T follicular helper cell (primary cell): ENCODE data around the gene COL15A1.

Experiments used
- DNase-seq: peaks from one replicate; pipeline ENCODE4 v3.0.0-alpha.2; 2020; ENCODE audit warnings: low read depth

COL15A1 gene

DNA sequence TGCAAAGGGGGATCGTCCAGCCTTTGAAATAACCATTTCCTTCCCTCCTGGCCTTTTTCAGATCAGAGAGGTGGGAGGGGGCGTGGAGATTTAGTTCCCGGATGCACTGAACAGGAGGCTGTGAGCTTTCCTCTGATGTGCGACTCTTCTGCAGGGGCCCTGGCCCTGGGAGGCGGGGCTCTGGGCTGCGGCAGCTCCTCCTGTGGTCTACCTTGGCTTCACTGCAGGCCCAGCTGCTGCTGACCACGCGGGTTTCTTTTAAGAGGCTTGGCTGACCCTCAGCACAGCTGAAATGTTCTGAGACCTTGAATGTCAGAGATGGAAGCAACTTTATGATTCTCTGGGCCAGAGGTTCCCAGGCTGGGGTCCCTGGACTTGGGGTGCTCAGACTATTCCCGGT, 27.0 kb upstream of the COL15A1 start:
- no peak for DNase-seq

- no peak for DNase-seq
These were observed 25.8 kb upstream of the COL15A1 start for GRCh38 chr9:98917746-98918487.

DNA sequence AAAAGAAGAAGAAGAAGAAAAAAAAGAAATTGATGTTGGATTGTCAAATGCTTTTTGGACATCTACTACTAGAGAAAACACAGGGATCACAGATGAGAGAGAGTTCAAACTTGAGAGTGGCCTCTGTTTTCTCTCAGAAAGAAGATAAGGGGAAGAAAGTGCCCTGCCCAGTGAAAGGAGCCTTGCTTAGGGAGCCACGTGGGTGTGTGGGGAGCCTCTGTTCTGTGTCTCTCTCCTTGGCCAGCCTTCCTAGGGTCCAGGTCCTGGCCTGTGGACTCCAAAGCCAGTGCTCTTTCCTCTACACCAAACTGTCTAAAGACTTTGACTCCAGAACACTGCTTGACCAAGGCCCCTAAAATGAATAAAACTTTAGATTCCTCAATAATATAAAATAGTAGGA, 22.0 kb upstream of the COL15A1 start:
- DNase-seq, result no peak

- DNase-seq, result no peak
These were observed 20.8 kb upstream of the COL15A1 start for GRCh38 chr9:98922721-98923435.

DNA sequence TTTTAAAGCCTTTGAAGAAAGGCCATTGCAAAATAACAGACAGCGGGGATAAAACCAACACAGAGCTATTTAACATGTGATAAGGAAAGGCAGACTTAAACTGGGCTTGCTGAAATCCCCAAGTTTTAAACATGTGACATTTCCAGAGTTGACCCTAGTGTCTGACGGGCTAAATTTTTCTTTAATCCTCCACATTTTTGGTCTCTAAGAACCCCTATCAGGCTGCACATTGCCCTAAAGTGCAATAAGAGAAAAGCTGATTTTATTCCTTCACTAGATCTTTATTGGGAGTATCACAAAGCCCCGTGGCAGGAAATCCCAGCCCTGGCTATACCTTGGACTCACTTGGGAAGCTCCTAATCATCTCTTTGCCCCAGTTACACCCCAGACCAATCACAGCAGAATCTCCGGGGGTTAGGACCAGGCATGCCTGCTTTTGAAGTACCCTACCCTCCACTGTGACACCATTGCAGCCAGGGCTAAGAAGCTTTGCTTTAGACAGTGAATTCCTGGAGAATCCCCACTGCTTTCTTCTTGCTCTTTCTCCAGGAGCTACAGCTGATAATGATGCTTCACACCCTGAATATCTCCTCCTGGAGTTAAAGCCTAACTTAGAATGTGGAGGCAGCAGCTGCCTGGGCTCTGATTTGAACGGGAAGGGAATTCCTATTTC, 20.1 kb upstream of the COL15A1 start:
- DNase-seq, result no peak

GRCh38 chr9:98924946-98925820, 18.5 kb upstream of the COL15A1 start:
- no peak for DNase-seq

GRCh38 chr9:98925956-98926355, 17.8 kb upstream of the COL15A1 start:
- DNase-seq, result no peak

GRCh38 chr9:98927724-98928123, 16.0 kb upstream of the COL15A1 start:
- no peak for DNase-seq

DNA sequence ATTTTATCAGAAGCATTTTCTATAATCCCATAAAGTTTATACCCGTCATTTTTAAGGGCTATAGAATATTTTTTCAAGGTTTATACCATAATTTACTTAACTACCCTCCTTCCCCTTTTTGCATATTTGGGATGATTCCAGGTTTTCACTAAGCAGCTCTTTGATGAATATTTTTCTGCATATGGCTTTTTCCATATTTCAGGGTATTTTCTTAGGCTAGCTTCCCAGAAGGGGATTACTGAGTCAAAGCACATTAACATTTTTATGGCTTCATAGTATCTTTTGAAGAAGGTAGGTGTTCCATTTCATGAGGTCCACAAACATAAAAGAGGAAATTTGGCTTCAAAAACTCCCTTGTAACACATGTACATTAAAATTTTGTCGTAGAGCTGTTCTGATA, 14.6 kb upstream of the COL15A1 start:
- DNase-seq, result no peak

- DNase-seq, result no peak
These were observed 13.8 kb upstream of the COL15A1 start for GRCh38 chr9:98929895-98930341.

DNA sequence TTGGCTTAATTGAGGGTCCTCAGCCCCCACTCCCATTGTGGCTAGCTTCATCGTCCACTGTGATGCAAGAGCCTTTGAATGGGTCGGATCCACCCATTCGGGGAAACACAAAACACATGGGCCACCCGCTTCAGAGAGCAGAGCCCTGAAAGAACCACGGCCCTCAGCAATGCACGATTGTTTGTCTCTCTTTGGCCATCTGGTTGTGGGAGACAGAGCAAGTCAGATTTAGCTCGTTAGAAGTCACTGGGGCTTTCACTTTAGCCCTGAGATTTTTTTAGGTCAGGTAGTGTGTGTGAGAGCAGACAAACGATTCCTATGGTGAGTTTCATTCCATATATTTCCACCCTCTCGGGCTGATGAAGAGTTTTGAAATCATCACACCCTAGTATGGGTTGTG, 12.9 kb upstream of the COL15A1 start:
- no peak for DNase-seq

DNA sequence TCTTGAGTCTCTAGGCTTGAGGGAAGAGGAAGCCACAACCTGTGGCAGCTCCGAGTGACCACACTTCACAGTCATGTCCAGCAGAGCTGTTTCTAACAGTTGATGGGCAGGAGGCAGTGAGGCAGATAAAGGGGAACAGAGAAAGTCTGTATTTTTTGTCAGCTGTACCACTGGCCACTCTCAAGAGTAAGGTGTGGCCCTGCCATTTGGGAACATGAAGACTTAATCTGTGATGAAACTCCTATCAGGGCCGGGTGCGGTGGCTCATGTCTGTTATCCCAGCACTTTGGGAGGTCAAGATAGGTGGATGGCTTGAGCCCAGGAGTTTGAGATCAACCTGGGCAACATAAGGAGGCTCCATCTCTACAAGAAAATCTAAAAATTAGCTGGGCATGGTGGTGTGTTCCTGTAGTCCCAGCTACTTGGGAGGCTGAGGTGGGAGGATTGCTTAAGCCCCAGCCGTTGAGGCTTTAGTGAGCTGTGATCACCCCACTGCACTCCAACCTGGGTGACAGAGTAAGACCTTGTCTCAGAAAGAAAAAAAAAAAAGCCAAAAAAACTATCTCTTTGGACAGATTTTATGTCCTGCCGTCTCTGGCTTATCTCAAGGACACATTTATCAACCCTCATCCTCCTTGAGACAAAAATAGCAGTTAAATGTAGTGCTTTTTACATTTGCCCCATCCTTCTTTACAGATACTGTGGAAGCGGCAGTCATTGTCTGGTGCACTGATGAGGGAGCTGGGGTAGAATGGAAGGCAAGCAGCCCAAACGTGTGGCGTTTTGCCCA, 11.9 kb upstream of the COL15A1 start:
- DNase-seq, result no peak

GRCh38 chr9:98933185-98933584, 10.5 kb upstream of the COL15A1 start:
- DNase-seq, result no peak

DNA sequence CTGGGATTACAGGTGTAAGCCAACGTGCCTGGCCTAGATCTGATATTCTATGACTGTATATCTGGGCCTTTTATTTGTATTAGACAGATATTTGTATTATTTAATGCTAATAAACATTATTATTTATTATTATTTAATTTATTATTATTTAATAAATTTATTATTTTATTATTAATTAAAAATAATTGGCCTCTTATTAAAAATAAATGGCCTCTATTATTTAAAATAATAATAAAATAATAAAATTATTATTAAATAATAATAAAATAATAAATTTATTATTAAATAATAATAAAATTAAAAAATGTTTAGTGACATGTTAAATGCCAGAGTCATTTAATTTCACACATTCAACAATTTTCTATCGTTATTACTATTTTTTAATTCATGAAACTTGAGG, 9.8 kb upstream of the COL15A1 start:
- DNase-seq, result no peak

- DNase-seq, result no peak
These were observed 8.6 kb upstream of the COL15A1 start for GRCh38 chr9:98935071-98935505.

DNA sequence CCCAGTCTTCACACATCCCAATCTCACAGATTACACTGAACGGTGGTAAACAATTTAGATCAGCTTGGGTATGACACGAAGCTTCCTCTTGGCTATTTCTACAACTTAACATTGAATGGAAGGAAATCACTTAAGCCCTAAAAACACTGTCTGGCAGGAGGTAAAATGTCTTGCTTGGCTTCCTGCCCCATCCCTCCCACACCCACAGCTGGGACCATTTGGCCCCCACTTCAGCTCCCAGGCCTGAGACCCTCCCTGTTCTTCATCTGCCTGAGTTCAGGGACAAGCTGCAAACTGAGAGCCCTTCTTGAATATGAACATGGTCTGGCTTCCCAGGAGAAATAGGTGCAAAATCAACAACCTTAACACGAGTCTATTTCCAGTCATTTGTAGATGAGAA, 3.4 kb upstream of the COL15A1 start:
- no peak for DNase-seq

DNA sequence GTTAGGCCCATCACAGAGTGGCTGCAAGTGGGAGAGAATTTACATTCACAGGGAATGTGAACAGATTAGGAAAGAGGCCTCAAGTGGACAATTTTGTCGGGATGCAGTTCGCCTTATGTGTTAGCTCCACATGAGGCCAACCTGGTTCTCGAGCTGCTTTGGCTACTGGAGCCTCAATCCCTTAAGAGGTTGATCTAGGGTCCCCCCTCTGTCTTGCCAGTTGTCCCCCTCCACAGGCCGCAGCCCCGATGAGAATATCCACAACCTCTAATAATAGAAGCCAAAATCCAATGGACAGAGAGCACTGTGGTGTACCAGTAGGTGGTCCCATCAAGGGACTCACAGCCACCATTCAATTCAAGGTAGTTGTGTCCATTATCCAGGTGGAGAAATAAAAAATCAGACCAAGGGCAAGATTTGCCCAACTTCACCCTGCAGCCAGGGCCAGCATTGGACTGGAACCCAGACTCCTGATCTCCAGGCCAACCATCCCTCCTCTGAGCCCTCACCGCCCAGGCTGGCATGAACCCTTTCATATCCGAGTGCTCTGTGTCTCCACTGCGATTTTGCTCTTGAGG, 1.7 kb upstream of the COL15A1 start:
- DNase-seq, result no peak

DNA sequence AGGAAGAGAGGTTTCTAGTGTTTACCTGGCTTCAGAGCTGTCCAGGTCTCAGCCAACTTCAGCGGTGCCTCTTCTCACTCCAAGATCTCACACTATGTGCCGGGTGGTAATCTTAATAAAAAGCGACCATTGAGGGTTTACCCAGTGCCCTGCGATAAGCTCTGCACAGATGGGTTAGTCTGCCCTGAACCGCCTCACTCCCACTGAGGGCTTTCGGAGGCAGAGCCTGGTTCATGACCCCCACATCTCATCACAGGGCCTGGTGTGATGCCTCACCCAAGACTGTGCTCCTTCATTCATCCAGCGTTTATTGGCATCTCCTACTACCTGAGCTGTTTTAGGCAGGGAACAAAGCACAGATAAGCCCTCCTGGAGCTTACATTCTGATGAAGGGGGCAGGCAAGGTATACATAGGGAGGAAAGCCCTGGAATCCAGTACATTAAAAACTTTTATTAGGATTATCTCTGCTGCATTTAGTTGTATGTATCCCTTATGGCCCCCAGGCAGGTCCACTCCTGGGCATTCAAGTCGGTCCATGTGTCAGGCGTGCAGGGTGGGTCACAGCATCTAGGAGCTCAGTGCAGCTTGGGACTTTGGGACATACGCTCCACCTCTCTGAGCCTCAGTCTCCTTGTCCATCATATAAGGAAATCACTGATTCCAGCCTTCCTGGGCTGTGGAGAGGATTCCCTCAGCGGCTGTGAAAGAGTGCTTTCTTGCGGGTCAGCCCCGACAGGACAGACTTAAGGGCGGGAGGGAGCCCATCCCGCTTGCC, 613 bp upstream of the COL15A1 start:
- DNase-seq, result no peak

GRCh38 chr9:98944057-98944733, 488 bp downstream of the COL15A1 start:
- DNase-seq, result no peak

DNA sequence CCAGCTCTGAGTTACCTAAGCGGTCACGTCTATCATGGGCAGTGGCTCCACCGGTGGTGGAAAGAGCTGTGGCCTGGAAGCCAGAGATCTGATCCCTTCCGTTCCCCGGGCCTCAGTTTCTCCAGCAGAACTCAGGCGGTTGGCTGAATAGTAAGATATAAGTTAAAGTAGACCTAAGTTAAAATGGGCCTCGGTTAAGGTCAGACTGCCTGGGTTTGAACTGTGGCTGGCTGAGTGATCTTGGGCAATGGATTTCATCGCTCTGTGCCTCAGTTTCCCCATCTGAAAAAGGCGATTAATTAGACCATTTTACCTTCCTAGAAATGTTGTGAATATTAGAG, 997 bp downstream of the COL15A1 start:
- DNase-seq, result no peak
